ENCODE results near the gene KPNB1.

The KPNB1 gene

GRCh38 chr17:47663912-47664623 is 14.3 kb downstream of the KPNB1 start:
- H3K4me3 ChIP-seq (ENCODE audit: low read depth, low read length), result no peak overlapping the region
- TF ChIP-seq CTCF (IDR thresholded peaks at IDR 0.05; ENCODE audit: borderline replicate concordance, insufficient read depth, low read depth, low read length), result peak; percentile 70

- no peak for TF ChIP-seq CTCF (IDR thresholded peaks at IDR 0.05; ENCODE audit: borderline replicate concordance, insufficient read depth, low read depth, low read length)
- no peak overlapping the region for H3K4me3 ChIP-seq (ENCODE audit: low read depth, low read length)
Measured at GRCh38 chr17:47664624-47664941, 14.9 kb downstream of the KPNB1 start.

GRCh38 chr17:47665655-47666054 is 15.9 kb downstream of the KPNB1 start:
- H3K4me3 ChIP-seq (ENCODE audit: low read depth, low read length), result no peak overlapping the region

GRCh38 chr17:47669081-47669480 is 19.4 kb downstream of the KPNB1 start:
- no peak overlapping the region for H3K4me3 ChIP-seq (ENCODE audit: low read depth, low read length)
- TF ChIP-seq CTCF (IDR thresholded peaks at IDR 0.05; ENCODE audit: borderline replicate concordance, insufficient read depth, low read depth, low read length), result no peak

More at GRCh38 chr17:47665655-47666054, 15.9 kb downstream of the KPNB1 start:
- TF ChIP-seq CTCF (IDR thresholded peaks at IDR 0.05; ENCODE audit: borderline replicate concordance, insufficient read depth, low read depth, low read length), result no peak

- TF ChIP-seq CTCF (IDR thresholded peaks at IDR 0.05; ENCODE audit: borderline replicate concordance, insufficient read depth, low read depth, low read length), result no peak
- H3K4me3 ChIP-seq (ENCODE audit: low read depth, low read length), result no peak overlapping the region
Measured at GRCh38 chr17:47670064-47670463, 20.3 kb downstream of the KPNB1 start.

GRCh38 chr17:47674499-47674898 is 24.8 kb downstream of the KPNB1 start:
- no peak for TF ChIP-seq CTCF (IDR thresholded peaks at IDR 0.05; ENCODE audit: borderline replicate concordance, insufficient read depth, low read depth, low read length)
- H3K4me3 ChIP-seq (ENCODE audit: low read depth, low read length), result no peak overlapping the region

- TF ChIP-seq CTCF (IDR thresholded peaks at IDR 0.05; ENCODE audit: borderline replicate concordance, insufficient read depth, low read depth, low read length), result no peak
- no peak overlapping the region for H3K4me3 ChIP-seq (ENCODE audit: low read depth, low read length)
Measured at GRCh38 chr17:47675380-47676198, 25.9 kb downstream of the KPNB1 start.
